Endodermal cell (in vitro differentiated cells): ENCODE measurements around the gene KIF26A. TPM values are rescaled to one million over a fixed set of nuclear protein-coding genes. Genes with fewer than 3 reads are reported as not detected.
"Not testable (repeated sequence)": the region's sequence is repeated elsewhere in the genome, so short reads cannot be mapped to it uniquely, and the experiment has no call there.

Source experiments
- DNase-seq: peaks from one replicate; pipeline ENCODE4 v3.0.0-alpha.2; 2017
- H3K27ac ChIP-seq: 2 replicates; pipeline ENCODE4 v1.5.1; 2013; ENCODE audit warnings: mild to moderate bottlenecking, low read depth, low read length, moderate library complexity
- H3K27me3 ChIP-seq: 2 replicates; pipeline ENCODE4 v1.6.1; 2013; ENCODE audit warnings: mild to moderate bottlenecking, low read length, moderate library complexity; ENCODE audit not compliant: insufficient read depth, control insufficient read depth, poor library complexity, severe bottlenecking
- H3K36me3 ChIP-seq: 2 replicates; pipeline ENCODE4 v1.7.0; 2013; ENCODE audit warnings: mild to moderate bottlenecking, low read length, moderate library complexity; ENCODE audit not compliant: control insufficient read depth, insufficient read depth
- H3K4me1 ChIP-seq: one replicate; pipeline ENCODE4 v1.7.0; 2013; ENCODE audit warnings: low read length; ENCODE audit not compliant: control insufficient read depth, insufficient read depth
- H3K4me3 ChIP-seq: 2 replicates; pipeline ENCODE4 v1.5.1; 2013; ENCODE audit warnings: mild to moderate bottlenecking, low read length, moderate library complexity
- H3K9ac ChIP-seq: 2 replicates; pipeline ENCODE4 v1.6.1; 2013; ENCODE audit warnings: mild to moderate bottlenecking, low read length, moderate library complexity; ENCODE audit not compliant: poor library complexity, severe bottlenecking; ENCODE audit errors: extremely low read depth
- H3K9me3 ChIP-seq: 2 replicates; pipeline ENCODE4 v1.6.1; 2013; ENCODE audit warnings: mild to moderate bottlenecking, low read length, moderate library complexity; ENCODE audit not compliant: control insufficient read depth
- H3K27ac Mint-ChIP-seq: 2 replicates; pipeline ENCODE4 v1.8.0; 2020; ENCODE audit warnings: mixed read lengths
- H3K27me3 Mint-ChIP-seq: 2 replicates; pipeline ENCODE4 v1.8.0; 2021; ENCODE audit warnings: mild to moderate bottlenecking, mixed read lengths; ENCODE audit not compliant: insufficient read depth
- H3K36me3 Mint-ChIP-seq: 2 replicates; pipeline ENCODE4 v1.8.0; 2020; ENCODE audit warnings: low read depth, mixed read lengths
- H3K4me1 Mint-ChIP-seq: 2 replicates; pipeline ENCODE4 v1.8.0; 2020; ENCODE audit warnings: mixed read lengths
- H3K4me3 Mint-ChIP-seq: 2 replicates; pipeline ENCODE4 v1.8.0; 2020; ENCODE audit warnings: mild to moderate bottlenecking, moderate library complexity, mixed read lengths
- H3K9me3 Mint-ChIP-seq: 2 replicates; pipeline ENCODE4 v1.8.0; 2020; ENCODE audit warnings: mild to moderate bottlenecking, mixed read lengths
- WGBS, 2 experiments: methylation state at CpG; one replicate each; pipeline versions ENCODE4 v1.1.5 to v1.1.7; 2013; ENCODE audit warnings: missing lambda C conversion rate in 2 of 2, mixed read lengths in 1 of 2; ENCODE audit not compliant: insufficient coverage in 1 of 2, insufficient read length in 1 of 2; 5-methylcytosine and 5-hydroxymethylcytosine counted together
- total RNA-seq, 2 donors: library from RNA; stranded (reverse); fragmentation: NEBNext Ultra II Directional in 1 of 2; extraction: Animal tissue kit (Norgen Biotek cat#: 25700) in 1 of 2; gene quantifications; 2 replicates in 1 of 2; 3 replicates in 1 of 2; pipeline ENCODE4 v1.2.1, GENCODE V29; 2021
- TF ChIP-seq, protein P1 (sequence below): fragments of 200-600 bp; sonication (generic); conservative IDR thresholded peaks from 2 replicates; pipeline ENCODE4 v1.5.0; 2021; ENCODE audit warnings: antibody characterized with exemption, mild to moderate bottlenecking

Gene KIF26A
- total RNA-seq, 2 donors from 2014 or later: 36.7 to 54.8 TPM

DNA sequence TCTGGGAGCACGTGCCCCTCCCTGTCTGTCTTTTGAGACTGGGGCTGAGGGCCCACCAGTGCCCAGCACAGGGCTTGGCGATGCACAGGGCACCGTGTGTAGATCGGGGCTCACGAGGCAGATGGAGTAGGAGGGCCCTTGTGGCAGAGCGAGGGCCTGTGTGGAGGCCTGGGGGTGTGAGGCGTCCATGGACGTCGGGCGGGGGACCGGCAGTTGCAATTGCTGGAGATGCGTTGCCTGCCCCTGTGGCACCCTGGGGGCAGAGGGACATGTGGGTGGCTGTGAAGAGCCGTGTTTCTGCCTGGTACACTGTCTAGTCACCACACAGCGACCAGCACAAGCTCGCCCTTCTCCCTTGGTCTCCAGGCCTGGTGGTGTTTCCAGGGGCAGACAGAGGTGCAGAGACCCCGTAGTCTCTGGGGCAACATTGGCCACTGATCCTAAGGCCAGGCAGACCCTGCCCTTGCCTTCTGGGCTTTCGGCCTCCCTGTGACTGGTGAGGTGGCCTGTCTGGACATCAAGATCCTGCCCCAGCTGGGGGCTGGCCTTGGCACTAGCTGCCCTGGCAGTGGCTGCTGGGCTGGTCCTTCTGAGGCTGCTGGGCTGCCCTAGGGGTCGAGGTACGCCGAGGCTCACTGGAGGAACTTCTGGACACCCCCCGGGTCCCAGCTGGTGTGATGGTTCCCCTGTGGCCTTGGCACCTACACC is 14.5 kb downstream of the KIF26A start:
- no peaks in the 10 kb centered on the region for H3K9me3 Mint-ChIP-seq
- TF ChIP-seq, protein P1, sequence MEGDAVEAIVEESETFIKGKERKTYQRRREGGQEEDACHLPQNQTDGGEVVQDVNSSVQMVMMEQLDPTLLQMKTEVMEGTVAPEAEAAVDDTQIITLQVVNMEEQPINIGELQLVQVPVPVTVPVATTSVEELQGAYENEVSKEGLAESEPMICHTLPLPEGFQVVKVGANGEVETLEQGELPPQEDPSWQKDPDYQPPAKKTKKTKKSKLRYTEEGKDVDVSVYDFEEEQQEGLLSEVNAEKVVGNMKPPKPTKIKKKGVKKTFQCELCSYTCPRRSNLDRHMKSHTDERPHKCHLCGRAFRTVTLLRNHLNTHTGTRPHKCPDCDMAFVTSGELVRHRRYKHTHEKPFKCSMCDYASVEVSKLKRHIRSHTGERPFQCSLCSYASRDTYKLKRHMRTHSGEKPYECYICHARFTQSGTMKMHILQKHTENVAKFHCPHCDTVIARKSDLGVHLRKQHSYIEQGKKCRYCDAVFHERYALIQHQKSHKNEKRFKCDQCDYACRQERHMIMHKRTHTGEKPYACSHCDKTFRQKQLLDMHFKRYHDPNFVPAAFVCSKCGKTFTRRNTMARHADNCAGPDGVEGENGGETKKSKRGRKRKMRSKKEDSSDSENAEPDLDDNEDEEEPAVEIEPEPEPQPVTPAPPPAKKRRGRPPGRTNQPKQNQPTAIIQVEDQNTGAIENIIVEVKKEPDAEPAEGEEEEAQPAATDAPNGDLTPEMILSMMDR: no peak
- Histone ChIP-seq H3K9me3 (no peaks in the 10 kb centered on the region), H3K4me3 (no peak overlapping the region), H3K9ac (no peak overlapping the region), H3K27ac (no peak overlapping the region), H3K27me3 (no peaks in the 10 kb centered on the region), H3K36me3 (peaks cover 5% of the 10 kb centered on the region), H3K4me1 (peaks cover 7% of the 10 kb centered on the region)
- H3K27ac Mint-ChIP-seq: no peak overlapping the region
- no peak overlapping the region for H3K4me3 Mint-ChIP-seq
- no peak for DNase-seq
- peaks cover 12% of the 10 kb centered on the region for H3K4me1 Mint-ChIP-seq
- H3K27me3 Mint-ChIP-seq: no peaks in the 10 kb centered on the region
- H3K36me3 Mint-ChIP-seq: peaks cover 7% of the 10 kb centered on the region
- 93 to 98% methylated on average over 6 to 21 of the region's 21 CpGs for WGBS, 2 experiments

DNA sequence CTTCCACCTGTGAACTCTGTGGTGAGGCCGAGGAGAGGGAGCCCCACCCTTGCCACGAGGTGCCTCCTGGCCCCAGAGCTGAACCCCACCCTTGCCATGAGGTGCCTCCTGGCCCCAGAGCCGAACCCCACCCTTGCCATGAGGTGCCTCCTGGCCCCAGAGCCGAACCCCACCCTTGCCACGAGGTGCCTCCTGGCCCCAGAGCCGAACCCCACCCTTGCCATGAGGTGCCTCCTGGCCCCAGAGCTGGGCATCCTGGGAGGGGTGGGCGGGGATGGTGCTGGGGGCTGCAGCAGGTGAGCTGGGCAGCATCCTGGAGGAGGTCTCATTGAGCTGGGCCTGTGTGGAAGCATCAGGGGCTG is 15.0 kb downstream of the KIF26A start:
- H3K36me3 Mint-ChIP-seq, H3K4me3 Mint-ChIP-seq, H3K4me3 ChIP-seq, H3K4me1 Mint-ChIP-seq, H3K27ac ChIP-seq, H3K9me3 Mint-ChIP-seq, H3K9ac ChIP-seq, H3K9me3 ChIP-seq, H3K36me3 ChIP-seq, DNase-seq, H3K27ac Mint-ChIP-seq, H3K4me1 ChIP-seq, H3K27me3 Mint-ChIP-seq, H3K27me3 ChIP-seq: not testable (repeated sequence)
- 52% methylated on average over 7 of the region's 7 CpGs; no CpG with 5 or more reads in 1 of the 2 experiments for whole genome bisulfite sequencing, 2 experiments

DNA sequence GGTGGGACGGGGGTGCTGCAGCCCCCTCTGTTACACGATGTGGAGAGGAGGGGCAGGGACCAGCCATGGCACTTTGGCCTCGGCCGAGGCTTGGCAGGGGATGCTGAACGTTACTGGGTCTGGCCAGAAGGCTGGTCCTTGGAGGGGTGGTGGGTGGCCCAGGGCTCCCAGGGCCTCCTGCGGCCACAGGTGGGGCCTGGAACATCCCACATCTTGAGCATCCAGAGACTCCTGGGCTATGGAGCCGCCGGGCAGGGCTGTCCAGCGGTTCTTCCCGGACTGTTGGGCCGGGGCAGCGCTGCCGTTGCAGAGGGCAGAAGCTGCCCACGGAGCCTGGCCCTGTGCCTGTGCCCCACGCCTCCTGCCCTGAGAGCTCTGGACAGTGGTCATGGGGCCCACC is 15.9 kb downstream of the KIF26A start:
- Histone ChIP-seq H3K4me1 (peaks cover 5% of the 10 kb centered on the region), H3K9ac (no peak overlapping the region), H3K9me3 (no peaks in the 10 kb centered on the region), H3K27ac (no peak overlapping the region), H3K27me3 (no peaks in the 10 kb centered on the region), H3K4me3 (no peak overlapping the region), H3K36me3 (peaks cover 5% of the 10 kb centered on the region)
- Mint-ChIP-seq H3K4me1 (peaks cover 2% of the 10 kb centered on the region), H3K27ac (no peak overlapping the region), H3K9me3 (no peaks in the 10 kb centered on the region), H3K27me3 (no peaks in the 10 kb centered on the region), H3K36me3 (peaks cover 10% of the 10 kb centered on the region), H3K4me3 (no peak overlapping the region)
- 89 to 100% methylated on average over 1 to 15 of the region's 15 CpGs for WGBS, 2 experiments
- TF ChIP-seq, protein P1: no peak
- DNase-seq: no peak

DNA sequence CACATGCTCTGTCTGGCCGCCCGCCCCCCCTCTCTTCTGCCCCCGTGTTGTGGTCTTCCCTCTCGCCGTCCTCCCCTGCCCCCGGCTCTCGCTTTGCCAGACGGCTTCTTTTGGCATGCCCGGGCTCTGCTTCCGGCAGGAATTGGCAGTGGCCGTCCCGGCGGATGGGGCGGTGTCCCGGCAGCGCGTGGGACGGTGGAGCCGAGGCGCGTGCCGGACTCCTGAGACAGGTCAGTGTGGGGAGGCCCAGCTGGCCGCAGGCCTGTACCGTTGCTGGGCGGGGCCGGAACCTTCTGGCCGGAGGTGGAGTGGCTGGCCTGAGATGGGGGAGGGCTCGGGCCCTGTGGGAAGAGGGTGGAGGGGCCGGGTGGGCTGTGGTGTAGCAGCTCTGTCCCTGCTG is 17.1 kb downstream of the KIF26A start:
- Mint-ChIP-seq H3K9me3 (no peaks in the 10 kb centered on the region), H3K4me3 (no peak overlapping the region), H3K36me3 (peaks cover 10% of the 10 kb centered on the region), H3K27ac (no peak overlapping the region), H3K27me3 (no peaks in the 10 kb centered on the region), H3K4me1 (peaks cover 1% of the 10 kb centered on the region)
- Histone ChIP-seq H3K4me3 (no peak overlapping the region), H3K9me3 (no peaks in the 10 kb centered on the region), H3K27ac (no peak overlapping the region), H3K4me1 (no peaks in the 10 kb centered on the region), H3K9ac (no peak overlapping the region), H3K36me3 (peaks cover 5% of the 10 kb centered on the region), H3K27me3 (no peaks in the 10 kb centered on the region)
- DNase-seq: no peak
- TF ChIP-seq, protein P1: no peak
- WGBS, 2 experiments: 95 to 96% methylated on average over 14 to 29 of the region's 29 CpGs
